GM12873 (cell line): ENCODE results near the gene ESYT1.

Experiments used
- TF ChIP-seq, protein P1 (sequence below): IDR thresholded peaks from 2 replicates; pipeline ENCODE4 v1.5.1; 2012; ENCODE audit warnings: low read depth, mild to moderate bottlenecking, moderate library complexity, low read length, control low read depth; ENCODE audit not compliant: insufficient read depth; ENCODE audit errors: missing control alignments

ESYT1 gene

DNA sequence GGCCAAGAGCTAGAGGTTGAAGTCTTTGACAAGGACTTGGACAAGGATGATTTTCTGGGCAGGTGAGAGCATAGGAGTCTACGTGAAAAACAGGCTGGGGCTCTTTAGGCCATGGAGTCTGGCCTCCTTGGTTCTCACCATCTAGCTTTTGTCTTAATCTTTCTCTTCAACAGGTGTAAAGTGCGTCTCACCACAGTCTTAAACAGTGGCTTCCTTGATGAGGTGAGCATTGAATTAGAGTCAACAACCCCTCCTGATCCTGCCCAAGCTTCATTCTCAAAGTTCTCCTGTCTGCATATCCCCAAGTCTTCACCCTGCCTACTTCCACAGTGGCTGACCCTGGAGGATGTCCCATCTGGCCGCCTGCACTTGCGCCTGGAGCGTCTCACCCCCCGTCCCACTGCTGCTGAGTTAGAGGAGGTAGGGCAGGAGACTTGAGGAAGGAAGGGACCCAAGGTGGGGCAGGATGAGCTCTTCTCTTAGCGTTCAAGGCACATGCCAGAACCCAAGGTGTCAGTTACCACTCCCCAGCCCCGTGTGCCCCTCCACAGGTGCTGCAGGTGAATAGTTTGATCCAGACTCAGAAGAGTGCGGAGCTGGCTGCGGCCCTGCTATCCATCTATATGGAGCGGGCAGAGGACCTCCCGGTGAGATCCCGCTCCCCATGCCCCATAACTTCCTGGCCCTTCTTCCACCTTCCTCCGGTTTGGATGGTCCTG lies 9.9 kb downstream of the ESYT1 start:
- TF ChIP-seq, protein P1, sequence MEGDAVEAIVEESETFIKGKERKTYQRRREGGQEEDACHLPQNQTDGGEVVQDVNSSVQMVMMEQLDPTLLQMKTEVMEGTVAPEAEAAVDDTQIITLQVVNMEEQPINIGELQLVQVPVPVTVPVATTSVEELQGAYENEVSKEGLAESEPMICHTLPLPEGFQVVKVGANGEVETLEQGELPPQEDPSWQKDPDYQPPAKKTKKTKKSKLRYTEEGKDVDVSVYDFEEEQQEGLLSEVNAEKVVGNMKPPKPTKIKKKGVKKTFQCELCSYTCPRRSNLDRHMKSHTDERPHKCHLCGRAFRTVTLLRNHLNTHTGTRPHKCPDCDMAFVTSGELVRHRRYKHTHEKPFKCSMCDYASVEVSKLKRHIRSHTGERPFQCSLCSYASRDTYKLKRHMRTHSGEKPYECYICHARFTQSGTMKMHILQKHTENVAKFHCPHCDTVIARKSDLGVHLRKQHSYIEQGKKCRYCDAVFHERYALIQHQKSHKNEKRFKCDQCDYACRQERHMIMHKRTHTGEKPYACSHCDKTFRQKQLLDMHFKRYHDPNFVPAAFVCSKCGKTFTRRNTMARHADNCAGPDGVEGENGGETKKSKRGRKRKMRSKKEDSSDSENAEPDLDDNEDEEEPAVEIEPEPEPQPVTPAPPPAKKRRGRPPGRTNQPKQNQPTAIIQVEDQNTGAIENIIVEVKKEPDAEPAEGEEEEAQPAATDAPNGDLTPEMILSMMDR: no peak

DNA sequence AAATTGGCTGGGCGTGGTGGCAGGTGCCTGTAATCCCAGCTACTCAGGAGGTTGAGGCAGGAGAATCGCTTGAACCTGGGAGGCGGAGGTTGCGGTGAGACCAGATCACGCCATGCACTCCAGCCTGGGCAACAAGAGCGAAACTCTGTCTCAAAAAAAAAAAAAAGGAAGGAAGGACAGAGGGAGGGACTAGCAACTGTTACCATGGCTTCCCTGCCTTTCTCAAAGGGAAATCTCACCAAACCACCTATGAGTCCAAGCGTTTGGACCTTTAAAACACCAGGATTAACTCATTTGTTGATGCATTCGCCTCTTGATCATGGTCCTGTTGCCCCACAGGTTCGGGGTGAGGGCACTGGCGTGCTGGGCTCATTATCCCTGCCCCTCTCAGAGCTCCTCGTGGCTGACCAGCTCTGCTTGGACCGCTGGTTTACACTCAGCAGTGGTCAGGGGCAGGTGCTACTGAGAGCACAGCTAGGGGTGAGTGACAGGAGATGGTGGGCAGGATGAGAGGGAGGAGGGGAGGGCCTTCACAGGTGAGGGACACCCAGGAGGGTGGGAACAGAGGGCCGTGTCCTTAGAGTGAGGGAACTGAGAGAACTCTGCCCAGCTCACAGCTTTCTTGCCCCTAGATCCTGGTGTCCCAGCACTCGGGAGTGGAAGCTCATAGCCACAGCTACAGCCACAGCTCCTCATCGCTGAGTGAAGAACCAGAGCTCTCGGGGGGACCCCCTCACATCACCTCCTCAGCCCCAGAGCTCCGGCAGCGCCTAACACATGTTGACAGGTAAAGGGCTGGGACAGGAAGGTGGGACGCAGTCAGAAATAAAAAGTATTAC lies 14.1 kb downstream of the ESYT1 start:
- TF ChIP-seq, protein P1: no peak

DNA sequence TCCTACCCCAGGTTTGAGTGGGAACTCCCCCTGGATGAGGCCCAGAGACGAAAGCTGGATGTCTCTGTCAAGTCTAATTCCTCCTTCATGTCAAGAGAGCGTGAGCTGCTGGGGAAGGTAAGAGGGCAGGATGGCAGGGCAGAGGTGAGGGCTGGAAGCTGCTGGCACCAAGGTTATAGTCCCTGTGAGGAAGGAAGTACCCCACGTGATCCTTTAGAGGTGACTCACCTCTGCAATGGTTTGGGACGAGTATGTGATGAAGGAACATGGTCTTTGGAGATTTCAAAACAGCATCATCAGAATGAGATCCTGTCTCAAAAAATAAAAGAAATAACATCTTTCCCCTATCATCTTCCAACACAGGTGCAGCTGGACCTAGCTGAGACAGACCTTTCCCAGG lies 15.2 kb downstream of the ESYT1 start:
- TF ChIP-seq, protein P1: no peak

GRCh38 chr12:56143870-56144269 lies 15.8 kb downstream of the ESYT1 start:
- TF ChIP-seq, protein P1: no peak

DNA sequence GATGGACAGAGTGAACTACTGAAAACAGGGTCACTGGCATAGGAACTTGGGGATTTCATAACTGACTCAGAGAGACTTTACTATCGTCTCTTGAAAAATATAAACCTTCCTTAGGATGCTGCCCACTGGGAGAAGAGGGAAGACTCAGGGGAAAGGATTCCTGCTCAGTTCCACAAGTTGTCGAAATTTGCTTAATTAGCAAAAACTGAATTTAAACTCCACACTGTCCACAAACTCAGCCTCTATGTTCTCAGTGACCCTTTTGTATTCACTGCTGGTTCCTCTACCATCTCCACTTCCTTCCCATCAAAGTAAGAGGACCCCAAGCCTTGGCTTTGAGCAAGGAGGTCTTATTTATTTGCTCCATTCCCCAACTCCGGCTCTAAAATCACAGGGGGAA lies 17.1 kb downstream of the ESYT1 start:
- TF ChIP-seq, protein P1: no peak

GRCh38 chr12:56146492-56147460 lies 18.7 kb downstream of the ESYT1 start:
- TF ChIP-seq, protein P1: no peak
